Measurements from ENCODE around the gene INTS15.
A peak's percentile ranks its signal among the peaks of the same experiment; 100 is the strongest.

INTS15 gene

DNA sequence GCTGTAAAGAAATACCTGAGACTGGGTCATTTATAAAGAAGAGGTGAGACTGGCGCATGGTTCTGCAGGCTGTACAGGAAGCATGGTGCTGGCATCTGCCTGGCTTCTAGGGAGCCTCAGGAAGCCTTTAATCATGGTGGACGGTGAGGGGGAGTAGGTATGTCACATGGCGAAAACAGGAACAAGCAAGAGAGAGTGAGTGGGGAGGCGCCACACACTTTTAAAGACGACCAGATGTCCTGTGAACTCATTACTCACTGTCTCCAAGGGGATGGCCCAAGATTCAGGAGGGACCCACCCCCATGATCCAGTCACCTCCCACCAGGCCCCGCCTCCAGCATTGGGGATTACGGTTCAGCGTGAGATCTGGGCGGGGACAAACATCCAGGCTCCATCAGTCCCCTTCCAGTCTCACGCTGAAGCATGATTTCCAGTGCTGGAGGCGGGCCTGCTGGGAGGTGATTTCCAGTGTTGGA is 50.5 kb downstream of the INTS15 start:
- no peak for TF ChIP-seq CREB1 (IDR thresholded peaks at IDR 0.05; ENCODE audit: low read depth)
- TF ChIP-seq, protein P1, sequence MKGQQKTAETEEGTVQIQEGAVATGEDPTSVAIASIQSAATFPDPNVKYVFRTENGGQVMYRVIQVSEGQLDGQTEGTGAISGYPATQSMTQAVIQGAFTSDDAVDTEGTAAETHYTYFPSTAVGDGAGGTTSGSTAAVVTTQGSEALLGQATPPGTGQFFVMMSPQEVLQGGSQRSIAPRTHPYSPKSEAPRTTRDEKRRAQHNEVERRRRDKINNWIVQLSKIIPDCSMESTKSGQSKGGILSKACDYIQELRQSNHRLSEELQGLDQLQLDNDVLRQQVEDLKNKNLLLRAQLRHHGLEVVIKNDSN (IDR thresholded peaks at IDR 0.05) = 0 out of 2 replicates have a peak, but pooled peaks have one; percentile 14

DNA sequence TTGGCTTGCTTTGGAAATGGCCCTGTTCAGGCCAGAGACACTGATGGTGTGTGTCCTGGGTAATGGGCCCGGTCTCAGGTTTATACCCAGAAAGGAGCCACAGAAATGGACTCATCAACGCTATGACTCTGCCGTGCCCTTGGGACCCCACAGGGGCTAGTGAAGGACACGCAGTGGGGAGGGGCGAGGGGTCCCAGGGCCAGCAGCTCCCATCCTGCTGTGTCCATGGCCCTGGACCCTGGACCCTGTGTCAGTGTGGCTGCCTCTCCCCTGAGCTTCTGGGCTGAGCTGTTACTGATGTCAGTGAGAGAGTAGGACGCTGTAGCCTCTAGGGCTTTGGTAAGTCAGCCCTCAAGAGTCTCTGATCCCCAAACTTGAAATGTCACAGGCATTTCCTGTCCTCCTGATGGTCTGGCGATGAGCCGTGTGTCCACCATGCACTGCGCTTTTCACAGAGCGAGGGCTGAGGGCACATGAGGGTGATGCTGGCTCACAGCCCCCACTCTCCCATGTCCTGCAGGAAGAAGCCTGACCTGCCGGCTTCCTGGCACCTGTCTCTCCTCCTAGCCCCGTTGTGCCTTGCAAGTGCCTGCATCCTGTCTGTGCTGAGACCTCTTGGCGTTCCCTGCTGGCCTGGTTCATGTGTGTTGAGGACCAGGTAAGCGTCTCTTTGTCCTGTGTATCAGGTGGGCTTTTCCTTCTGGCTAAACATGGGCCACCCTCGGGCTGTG is 51.6 kb downstream of the INTS15 start:
- TF ChIP-seq EP300 (IDR thresholded peaks at IDR 0.05; ENCODE audit: borderline replicate concordance) = no peak
- TF ChIP-seq, protein P1 (IDR thresholded peaks at IDR 0.05) = no peak

DNA sequence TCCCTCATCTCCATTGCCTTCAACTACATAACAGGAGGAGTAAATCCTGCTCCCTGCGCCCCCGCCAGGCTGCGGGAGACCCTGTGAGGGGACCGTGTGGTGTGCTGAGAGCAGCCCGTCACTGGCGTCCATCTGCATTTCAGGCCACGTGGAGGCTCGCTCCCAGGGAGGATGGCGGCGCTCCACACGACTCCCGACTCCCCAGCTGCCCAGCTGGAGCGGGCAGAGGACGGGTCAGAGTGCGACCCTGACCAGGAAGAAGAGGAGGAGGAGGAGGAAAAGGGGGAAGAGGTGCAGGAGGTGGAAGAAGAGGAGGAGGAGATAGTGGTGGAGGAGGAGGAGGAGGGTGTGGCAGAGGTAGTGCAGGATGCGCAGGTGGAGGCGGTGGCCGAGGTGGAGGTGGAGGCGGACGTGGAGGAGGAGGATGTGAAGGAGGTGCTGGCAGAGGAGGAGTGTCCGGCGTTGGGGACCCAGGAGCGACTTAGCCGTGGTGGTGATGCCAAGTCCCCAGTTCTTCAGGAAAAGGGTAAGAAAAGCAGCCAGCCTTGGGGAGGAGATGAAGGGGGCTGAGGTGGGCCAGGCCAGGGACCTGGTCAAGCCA is 52.5 kb downstream of the INTS15 start:
- TF ChIP-seq, protein P2, sequence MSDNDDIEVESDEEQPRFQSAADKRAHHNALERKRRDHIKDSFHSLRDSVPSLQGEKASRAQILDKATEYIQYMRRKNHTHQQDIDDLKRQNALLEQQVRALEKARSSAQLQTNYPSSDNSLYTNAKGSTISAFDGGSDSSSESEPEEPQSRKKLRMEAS (IDR thresholded peaks at IDR 0.05) = no peak
- TF ChIP-seq ZBTB7A (IDR thresholded peaks at IDR 0.05; ENCODE audit: low read depth) (no peak), NFIC (IDR thresholded peaks at IDR 0.05) (no peak), CEBPB (IDR thresholded peaks at IDR 0.05) (no peak), RAD21 (IDR thresholded peaks at IDR 0.05; ENCODE audit: low read depth) (no peak), TEAD4 (IDR thresholded peaks at IDR 0.05) (no peak), FOXM1 (IDR thresholded peaks at IDR 0.05; ENCODE audit: borderline replicate concordance, low read depth) (no peak)
- TF ChIP-seq, protein P1 (IDR thresholded peaks at IDR 0.05) = no peak

DNA sequence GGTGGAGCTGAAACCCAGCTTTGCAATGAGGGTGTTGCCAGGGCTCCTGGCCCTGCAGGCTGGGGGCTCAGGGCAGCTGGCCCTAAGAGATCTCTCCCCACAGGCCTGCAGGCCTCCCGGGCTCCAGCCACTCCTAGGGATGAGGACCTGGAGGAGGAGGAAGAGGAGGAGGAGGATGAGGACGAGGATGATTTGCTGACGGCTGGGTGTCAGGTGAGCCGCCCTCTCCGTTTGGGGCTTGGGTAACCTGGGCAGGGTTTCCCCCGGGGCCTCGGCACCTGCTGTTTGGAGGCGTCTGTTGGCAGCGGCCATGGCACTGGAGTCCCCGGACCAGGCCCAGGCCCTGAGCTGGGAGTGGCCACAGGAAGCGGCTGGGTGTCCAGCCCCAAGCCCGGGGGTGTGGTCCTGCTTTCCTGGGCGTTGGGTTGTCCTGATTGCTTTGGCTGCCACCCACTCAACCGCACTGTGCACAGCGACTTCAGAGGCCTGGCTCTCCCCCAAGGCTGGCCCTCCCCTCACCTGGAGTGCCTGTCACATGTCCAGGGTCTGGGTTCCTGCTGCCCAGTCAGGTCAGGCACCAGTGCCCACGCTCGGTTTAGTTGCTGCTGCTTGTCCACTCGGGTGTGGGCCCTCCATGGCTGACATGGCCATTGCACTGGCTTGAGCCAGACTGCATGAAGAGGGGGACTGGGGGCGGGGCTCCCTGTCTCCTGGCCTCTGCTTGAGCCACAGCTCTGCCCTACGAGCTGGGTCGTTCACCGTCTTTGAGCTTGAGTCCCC is 53.2 kb downstream of the INTS15 start:
- TF ChIP-seq EP300 (IDR thresholded peaks at IDR 0.05; ENCODE audit: borderline replicate concordance) (no peak), EGR1 (IDR thresholded peaks at IDR 0.05) (no peak), YY1 (IDR thresholded peaks at IDR 0.05; ENCODE audit: low read depth) (no peak), NFIC (IDR thresholded peaks at IDR 0.05) (no peak), CEBPB (IDR thresholded peaks at IDR 0.05) (no peak), RAD21 (IDR thresholded peaks at IDR 0.05; ENCODE audit: low read depth) (no peak), FOXM1 (IDR thresholded peaks at IDR 0.05; ENCODE audit: borderline replicate concordance, low read depth) (no peak), TEAD4 (IDR thresholded peaks at IDR 0.05) (no peak), CREB1 (IDR thresholded peaks at IDR 0.05; ENCODE audit: low read depth) (no peak), ZBTB7A (IDR thresholded peaks at IDR 0.05; ENCODE audit: low read depth) (no peak), TCF12 (IDR thresholded peaks at IDR 0.05; ENCODE audit: low read depth) (no peak), TAF1 (IDR thresholded peaks at IDR 0.05; ENCODE audit: low read depth) (no peak)
- TF ChIP-seq, protein P2 (IDR thresholded peaks at IDR 0.05) = no peak
- TF ChIP-seq, protein P1 (IDR thresholded peaks at IDR 0.05) = no peak
- TF ChIP-seq, protein P3, sequence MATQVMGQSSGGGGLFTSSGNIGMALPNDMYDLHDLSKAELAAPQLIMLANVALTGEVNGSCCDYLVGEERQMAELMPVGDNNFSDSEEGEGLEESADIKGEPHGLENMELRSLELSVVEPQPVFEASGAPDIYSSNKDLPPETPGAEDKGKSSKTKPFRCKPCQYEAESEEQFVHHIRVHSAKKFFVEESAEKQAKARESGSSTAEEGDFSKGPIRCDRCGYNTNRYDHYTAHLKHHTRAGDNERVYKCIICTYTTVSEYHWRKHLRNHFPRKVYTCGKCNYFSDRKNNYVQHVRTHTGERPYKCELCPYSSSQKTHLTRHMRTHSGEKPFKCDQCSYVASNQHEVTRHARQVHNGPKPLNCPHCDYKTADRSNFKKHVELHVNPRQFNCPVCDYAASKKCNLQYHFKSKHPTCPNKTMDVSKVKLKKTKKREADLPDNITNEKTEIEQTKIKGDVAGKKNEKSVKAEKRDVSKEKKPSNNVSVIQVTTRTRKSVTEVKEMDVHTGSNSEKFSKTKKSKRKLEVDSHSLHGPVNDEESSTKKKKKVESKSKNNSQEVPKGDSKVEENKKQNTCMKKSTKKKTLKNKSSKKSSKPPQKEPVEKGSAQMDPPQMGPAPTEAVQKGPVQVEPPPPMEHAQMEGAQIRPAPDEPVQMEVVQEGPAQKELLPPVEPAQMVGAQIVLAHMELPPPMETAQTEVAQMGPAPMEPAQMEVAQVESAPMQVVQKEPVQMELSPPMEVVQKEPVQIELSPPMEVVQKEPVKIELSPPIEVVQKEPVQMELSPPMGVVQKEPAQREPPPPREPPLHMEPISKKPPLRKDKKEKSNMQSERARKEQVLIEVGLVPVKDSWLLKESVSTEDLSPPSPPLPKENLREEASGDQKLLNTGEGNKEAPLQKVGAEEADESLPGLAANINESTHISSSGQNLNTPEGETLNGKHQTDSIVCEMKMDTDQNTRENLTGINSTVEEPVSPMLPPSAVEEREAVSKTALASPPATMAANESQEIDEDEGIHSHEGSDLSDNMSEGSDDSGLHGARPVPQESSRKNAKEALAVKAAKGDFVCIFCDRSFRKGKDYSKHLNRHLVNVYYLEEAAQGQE (IDR thresholded peaks at IDR 0.05; ENCODE audit: low read depth) = no peak

DNA sequence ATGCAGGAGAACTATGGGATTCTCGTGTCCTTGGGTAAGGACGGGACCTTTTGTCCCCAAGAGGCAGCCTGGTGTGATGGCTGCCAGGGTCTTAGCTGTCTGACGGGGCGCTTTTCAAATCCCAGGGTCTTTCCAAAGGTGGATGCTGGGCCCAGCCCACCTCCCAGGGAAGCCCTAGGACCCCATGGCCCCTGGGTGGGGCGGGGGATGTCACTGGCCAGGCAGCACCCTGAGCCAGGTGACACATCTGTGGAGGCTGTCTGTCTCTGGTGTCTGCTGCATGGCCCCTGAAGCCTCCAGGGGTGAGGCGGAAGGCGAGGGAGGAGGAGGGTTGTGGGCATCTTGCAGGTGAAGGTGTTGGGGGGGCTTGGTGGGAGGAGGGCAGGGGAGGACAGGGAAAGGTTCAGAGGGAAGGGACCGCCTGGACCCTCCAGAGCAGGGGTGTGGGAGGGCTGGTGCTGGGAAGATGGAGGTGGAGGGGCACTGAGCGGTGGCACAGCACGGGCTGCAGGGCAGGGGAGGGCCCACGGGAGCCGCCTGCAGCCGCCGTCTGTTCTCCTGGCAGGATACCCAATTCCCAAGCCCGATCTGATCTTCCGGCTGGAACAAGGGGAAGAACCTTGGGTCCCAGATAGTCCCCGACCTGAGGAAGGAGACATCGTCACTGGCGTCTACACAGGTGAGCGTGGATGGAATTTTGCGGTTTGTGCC is 54.2 kb downstream of the INTS15 start:
- TF ChIP-seq EP300 (IDR thresholded peaks at IDR 0.05; ENCODE audit: borderline replicate concordance) (no peak), TAF1 (IDR thresholded peaks at IDR 0.05; ENCODE audit: low read depth) (no peak), FOXM1 (IDR thresholded peaks at IDR 0.05; ENCODE audit: borderline replicate concordance, low read depth) (no peak), TEAD4 (IDR thresholded peaks at IDR 0.05) (no peak), CEBPB (IDR thresholded peaks at IDR 0.05) (no peak), CREB1 (IDR thresholded peaks at IDR 0.05; ENCODE audit: low read depth) (no peak), NFIC (IDR thresholded peaks at IDR 0.05) (no peak), ZBTB7A (IDR thresholded peaks at IDR 0.05; ENCODE audit: low read depth) (no peak), EGR1 (IDR thresholded peaks at IDR 0.05) (no peak)
- TF ChIP-seq, protein P1 (IDR thresholded peaks at IDR 0.05) = no peak
- TF ChIP-seq, protein P3 (IDR thresholded peaks at IDR 0.05; ENCODE audit: low read depth) = no peak
